AG09309 (cell line): ENCODE measurements around the gene CCDC27.

Experiments used
- DNase-seq: peaks from one replicate; pipeline ENCODE4 v3.0.0-alpha.2; 2010; ENCODE audit warnings: low read depth
- H3K4me3 ChIP-seq: 2 replicates; pipeline ENCODE4 v1.5.1; 2011; ENCODE audit warnings: mild to moderate bottlenecking, low read depth, low read length, moderate library complexity; ENCODE audit not compliant: control insufficient read depth
- CTCF ChIP-seq: IDR thresholded peaks from 2 replicates; pipeline ENCODE4 v1.5.1; 2011; ENCODE audit warnings: mild to moderate bottlenecking, low read depth, low read length, inconsistent platforms; ENCODE audit not compliant: insufficient read depth, control insufficient read depth; ENCODE audit errors: missing control alignments

CCDC27 gene

GRCh38 chr1:3736131-3736561, 16.1 kb upstream of the CCDC27 start:
- no peak for DNase-seq
- no peak for TF ChIP-seq CTCF
- no peak overlapping the region for H3K4me3 ChIP-seq

DNA sequence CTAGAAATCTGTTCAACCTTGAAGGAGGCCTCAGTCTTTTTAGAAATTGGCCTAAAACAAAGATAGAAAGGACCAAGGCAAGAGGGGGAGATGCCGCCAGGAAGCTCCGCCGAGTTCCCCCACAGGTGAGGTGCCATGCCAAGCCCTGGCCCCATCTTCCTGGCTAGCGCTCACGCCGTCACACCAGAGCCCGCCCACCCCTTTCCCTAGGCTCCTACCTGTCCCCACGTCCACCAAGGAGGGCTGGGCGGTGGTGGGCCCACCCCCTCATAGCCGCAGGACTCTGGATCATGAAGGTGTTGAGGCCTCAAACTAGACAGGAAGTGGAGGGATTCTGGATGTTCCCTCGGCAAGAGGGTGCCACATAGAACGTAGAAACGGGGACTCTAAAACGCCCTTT, 15.5 kb upstream of the CCDC27 start:
- no peak for TF ChIP-seq CTCF
- H3K4me3 ChIP-seq = no peak overlapping the region
- DNase-seq = no peak

GRCh38 chr1:3738943-3739342, 13.3 kb upstream of the CCDC27 start:
- no peak for DNase-seq
- no peak overlapping the region for H3K4me3 ChIP-seq
- no peak for TF ChIP-seq CTCF

DNA sequence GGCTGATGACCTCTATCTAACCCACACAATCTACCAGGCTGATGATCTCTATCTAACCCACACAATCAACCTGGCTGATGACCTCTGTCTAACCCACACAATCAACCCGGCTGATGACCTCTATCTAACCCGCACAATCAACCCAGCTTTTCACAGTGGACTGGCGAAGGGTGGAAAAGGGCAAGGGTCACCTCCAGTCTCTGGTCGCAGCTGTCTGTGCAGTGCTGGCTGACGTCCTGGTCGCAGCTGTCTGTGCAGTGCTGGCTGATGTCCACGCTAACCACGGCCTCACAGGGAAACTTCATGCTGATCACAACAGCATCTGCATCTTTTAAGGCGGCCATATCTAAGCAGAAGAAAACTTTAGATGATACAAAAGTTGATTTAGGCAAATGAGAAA, 12.2 kb upstream of the CCDC27 start:
- H3K4me3 ChIP-seq = no peak overlapping the region
- no peak for DNase-seq
- no peak for TF ChIP-seq CTCF

DNA sequence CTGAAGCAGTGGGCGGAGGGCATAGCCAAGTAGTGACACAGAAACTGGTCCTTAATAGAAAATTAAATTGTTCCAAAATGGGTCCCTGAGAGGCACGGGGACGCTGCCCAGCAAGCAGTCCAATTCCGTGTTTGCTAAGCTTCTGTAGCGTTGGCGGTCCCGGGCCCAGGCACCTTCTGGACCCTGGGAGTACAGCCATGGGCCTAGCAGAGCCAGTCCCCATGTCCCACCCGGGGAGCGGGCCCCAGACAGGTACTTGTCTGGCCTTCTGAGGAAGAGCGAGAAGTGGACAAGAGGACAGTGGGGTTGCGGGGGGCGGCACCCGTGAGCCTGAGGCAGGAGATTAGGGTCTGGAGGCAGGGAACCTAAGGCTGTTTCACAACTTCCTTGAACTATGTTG, 11.5 kb upstream of the CCDC27 start:
- DNase-seq = no peak
- H3K4me3 ChIP-seq = no peak overlapping the region
- TF ChIP-seq CTCF = no peak

DNA sequence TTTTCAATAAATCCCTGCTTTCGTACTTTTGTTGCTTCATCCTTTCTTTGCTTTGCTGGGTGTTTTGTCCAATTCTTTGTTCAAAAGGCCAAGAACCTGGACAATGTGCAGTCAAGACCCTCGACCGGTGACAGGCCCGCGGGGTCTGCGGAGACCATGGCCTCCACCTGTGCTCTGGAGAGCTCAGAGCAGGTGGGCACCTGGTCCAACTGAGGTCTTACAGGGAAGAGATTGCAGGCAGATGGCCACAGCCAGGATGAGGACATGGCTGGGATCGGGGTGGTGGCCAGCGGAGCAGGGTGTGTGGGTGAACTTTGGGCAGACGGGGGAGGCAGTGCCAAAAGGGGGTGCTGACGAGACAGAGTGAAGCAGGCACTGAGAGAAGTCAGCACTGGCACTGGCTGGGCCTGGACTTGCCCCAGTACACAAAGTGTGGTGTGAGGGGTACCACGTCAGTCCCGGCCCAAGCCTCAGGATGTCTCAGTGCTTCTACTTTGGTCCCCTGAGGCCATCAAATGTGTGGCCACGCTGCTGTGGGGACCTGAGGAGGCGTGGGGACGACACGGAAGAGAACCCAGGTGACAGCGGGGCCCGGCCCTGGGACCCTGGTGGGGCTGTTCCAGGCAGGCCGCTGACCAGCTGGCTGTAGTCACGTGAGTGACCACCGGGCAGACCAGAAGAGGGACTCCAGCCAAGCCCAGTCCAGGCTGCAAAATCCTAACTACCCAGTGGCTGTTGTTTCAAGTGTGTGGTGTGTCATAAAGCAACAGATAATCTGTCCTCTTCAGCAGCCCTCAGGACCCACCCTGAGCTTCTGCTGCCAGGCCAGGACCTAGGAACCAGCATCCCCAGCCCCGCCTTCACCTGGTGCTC, 10.4 kb upstream of the CCDC27 start:
- no peak for TF ChIP-seq CTCF
- DNase-seq = no peak
- no peak overlapping the region for H3K4me3 ChIP-seq
